CD4-positive, alpha-beta T cell (primary cell): ENCODE data around the gene ABCA6. TPM values are rescaled to one million over a fixed set of nuclear protein-coding genes. Genes with fewer than 3 reads are reported as not detected.

Experiments
- ATAC-seq: fragments of 200-7000 bp; cut with Tn5 transposase; one replicate; pipeline ENCODE4 v1.10.0; 2022; ENCODE audit warnings: mild to moderate bottlenecking; ENCODE audit not compliant: poor library complexity
- CTCF ChIA-PET: fragments of 350-600 bp; sonication (Branson Sonifier 250); formaldehyde crosslinking; loops from one replicate; lab custom pipeline; 2021; ENCODE audit warnings: antibody characterized with exemption, inconsistent platforms; lab: Charles Lee
- POLR2A ChIA-PET: fragments of 350-600 bp; sonication (Branson Sonifier 250); formaldehyde crosslinking; loops from one replicate; lab custom pipeline; 2021; ENCODE audit warnings: antibody characterized with exemption, inconsistent platforms; lab: Charles Lee
- DNase-seq, 14 experiments: peaks; one replicate each; pipeline ENCODE4 v3.0.0-alpha.2; 2013 to 2020; ENCODE audit warnings: mixed read lengths in 2 of 14
- H3K27ac ChIP-seq, 2 donors: one replicate each; pipeline versions ENCODE4 v1.5.1 to v1.7.0; 2013; ENCODE audit warnings: low read length in 2 of 2, low read depth in 1 of 2, mild to moderate bottlenecking in 1 of 2
- H3K27me3 ChIP-seq, 2 experiments: 1 replicate in 1 of 2; 2 replicates in 1 of 2; pipeline versions ENCODE4 v1.6.1 to v1.7.0; 2013; ENCODE audit warnings: low read length in 2 of 2, control low read depth in 1 of 2, mild to moderate bottlenecking in 1 of 2, moderate library complexity in 1 of 2; ENCODE audit not compliant: insufficient read depth in 2 of 2, control insufficient read depth in 1 of 2
- H3K36me3 ChIP-seq: one replicate; pipeline ENCODE4 v1.6.1; 2013; ENCODE audit warnings: low read length, control low read depth; ENCODE audit not compliant: insufficient read depth
- H3K4me1 ChIP-seq: one replicate; pipeline ENCODE4 v1.6.1; 2013; ENCODE audit warnings: low read length, control low read depth; ENCODE audit not compliant: insufficient read depth
- H3K4me3 ChIP-seq: one replicate; pipeline ENCODE4 v1.5.1; 2013; ENCODE audit warnings: mild to moderate bottlenecking, low read length, moderate library complexity
- H3K9me3 ChIP-seq, 2 experiments: 1 replicate in 1 of 2; 2 replicates in 1 of 2; pipeline versions ENCODE4 v1.6.1 to v1.7.0; 2013; ENCODE audit warnings: low read length in 2 of 2, mild to moderate bottlenecking in 2 of 2, control low read depth in 1 of 2, moderate library complexity in 1 of 2; ENCODE audit not compliant: control insufficient read depth in 1 of 2, insufficient read depth in 1 of 2
- H3K27ac Mint-ChIP-seq: one replicate; pipeline ENCODE4 v1.8.0; 2020; ENCODE audit warnings: mixed read lengths
- H3K27me3 Mint-ChIP-seq: one replicate; pipeline ENCODE4 v1.8.0; 2021; ENCODE audit warnings: mixed read lengths
- H3K36me3 Mint-ChIP-seq: one replicate; pipeline ENCODE4 v1.8.0; 2021; ENCODE audit warnings: low read depth, mixed read lengths
- H3K4me1 Mint-ChIP-seq: one replicate; pipeline ENCODE4 v1.8.0; 2021; ENCODE audit warnings: low read depth, mixed read lengths
- H3K4me3 Mint-ChIP-seq: one replicate; pipeline ENCODE4 v1.8.0; 2020; ENCODE audit warnings: mild to moderate bottlenecking, mixed read lengths
- H3K9me3 Mint-ChIP-seq: one replicate; pipeline ENCODE4 v1.8.0; 2020; ENCODE audit warnings: mixed read lengths
- intact Hi-C, 2 experiments: fragments of 100-400 bp; cut with DNase I in 1 of 2; cut with micrococcal nuclease in 1 of 2; formaldehyde crosslinking; loops; one replicate each; pipeline versions ENCODE4 v1.15.1 to v1.9.0; 2023 to 2025; cut with DNase I, micrococcal nuclease
- polyA plus RNA-seq, 2 donors: library from polyadenylated mRNA; unstranded; fragments of 120-200 nt; gene quantifications; one replicate each; pipeline ENCODE4 v1.2.1, GENCODE V29; 2013
- total RNA-seq, 174 experiments: library from RNA in 2 of 174; stranded (reverse) in 2 of 174; gene quantifications; one replicate each; pipeline ENCODE4 v1.2.3 and lab custom pipeline; 2021 to 2026
- TF ChIP-seq, protein P1 (sequence below): fragments of 200-600 bp; IDR thresholded peaks from one replicate; pipeline ENCODE4 v1.8.0; 2022; ENCODE audit warnings: antibody characterized with exemption, mild to moderate bottlenecking

ABCA6 gene, protein sequence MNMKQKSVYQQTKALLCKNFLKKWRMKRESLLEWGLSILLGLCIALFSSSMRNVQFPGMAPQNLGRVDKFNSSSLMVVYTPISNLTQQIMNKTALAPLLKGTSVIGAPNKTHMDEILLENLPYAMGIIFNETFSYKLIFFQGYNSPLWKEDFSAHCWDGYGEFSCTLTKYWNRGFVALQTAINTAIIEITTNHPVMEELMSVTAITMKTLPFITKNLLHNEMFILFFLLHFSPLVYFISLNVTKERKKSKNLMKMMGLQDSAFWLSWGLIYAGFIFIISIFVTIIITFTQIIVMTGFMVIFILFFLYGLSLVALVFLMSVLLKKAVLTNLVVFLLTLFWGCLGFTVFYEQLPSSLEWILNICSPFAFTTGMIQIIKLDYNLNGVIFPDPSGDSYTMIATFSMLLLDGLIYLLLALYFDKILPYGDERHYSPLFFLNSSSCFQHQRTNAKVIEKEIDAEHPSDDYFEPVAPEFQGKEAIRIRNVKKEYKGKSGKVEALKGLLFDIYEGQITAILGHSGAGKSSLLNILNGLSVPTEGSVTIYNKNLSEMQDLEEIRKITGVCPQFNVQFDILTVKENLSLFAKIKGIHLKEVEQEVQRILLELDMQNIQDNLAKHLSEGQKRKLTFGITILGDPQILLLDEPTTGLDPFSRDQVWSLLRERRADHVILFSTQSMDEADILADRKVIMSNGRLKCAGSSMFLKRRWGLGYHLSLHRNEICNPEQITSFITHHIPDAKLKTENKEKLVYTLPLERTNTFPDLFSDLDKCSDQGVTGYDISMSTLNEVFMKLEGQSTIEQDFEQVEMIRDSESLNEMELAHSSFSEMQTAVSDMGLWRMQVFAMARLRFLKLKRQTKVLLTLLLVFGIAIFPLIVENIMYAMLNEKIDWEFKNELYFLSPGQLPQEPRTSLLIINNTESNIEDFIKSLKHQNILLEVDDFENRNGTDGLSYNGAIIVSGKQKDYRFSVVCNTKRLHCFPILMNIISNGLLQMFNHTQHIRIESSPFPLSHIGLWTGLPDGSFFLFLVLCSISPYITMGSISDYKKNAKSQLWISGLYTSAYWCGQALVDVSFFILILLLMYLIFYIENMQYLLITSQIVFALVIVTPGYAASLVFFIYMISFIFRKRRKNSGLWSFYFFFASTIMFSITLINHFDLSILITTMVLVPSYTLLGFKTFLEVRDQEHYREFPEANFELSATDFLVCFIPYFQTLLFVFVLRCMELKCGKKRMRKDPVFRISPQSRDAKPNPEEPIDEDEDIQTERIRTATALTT (N-terminal part only)
- total RNA-seq (under 1 TPM; 0.22 to 0.25 TPM), total RNA-seq (lab: John Stamatoyannopoulos, UW) (0 to 2.8 (median 0.43) reads per million in 172 experiments)
- 0.24 TPM for polyA plus RNA-seq (2013, experiment 1 of 2)
- 0.48 TPM for polyA plus RNA-seq (2013, experiment 2 of 2)

DNA sequence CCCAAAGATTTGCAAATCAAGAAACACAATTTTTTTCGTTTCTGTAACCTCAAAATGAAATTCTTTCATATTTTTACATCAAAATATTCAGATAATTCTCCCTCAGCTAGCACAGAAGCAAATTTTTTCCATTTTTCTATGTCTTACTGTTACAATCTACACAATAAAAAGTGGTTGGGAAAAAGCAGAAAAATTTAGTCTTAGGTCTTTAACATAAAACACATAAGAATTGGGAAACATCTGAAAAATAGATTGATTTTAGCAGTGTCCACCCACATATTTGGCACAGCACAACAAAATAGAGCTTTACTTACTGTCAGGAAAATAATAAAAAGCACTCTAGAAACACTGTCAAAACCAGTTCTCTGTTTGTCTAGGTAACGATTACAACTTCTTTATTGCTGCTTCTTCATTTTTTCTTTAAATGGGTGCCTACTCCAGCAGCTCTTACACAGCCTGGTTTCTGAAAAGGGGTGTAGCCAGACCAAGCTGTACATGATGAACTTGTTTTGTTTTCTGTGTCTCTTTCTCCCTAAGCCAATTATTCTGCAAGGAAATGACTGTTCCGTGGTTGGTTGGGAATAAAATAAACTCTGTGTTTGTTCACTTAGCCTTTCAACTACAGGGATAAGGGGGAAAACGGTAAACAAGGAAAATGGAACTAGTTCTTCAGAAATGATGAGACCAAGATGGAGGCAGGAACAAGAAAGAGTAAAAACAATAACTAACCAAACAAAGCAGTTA is at the start of gene ABCA6:
Gene ABCA6 (minus strand): TSS at position 465 of the 744 bp plus-strand sequence. CDS start 1,192 bp downstream, outside the sequence.
- H3K27me3 ChIP-seq, result no peaks in the 10 kb centered on the region
- H3K9me3 ChIP-seq, result no peaks in the 10 kb centered on the region
- no peak within 1 kb of the TSS for H3K27ac ChIP-seq
- H3K36me3 ChIP-seq, result no peaks in the 10 kb centered on the region
- intact Hi-C loops, result no loop called here
- ATAC-seq, result no peak
- H3K27ac Mint-ChIP-seq, result no peak within 1 kb of the TSS
- H3K4me3 ChIP-seq, result no peak within 1 kb of the TSS
- CTCF ChIA-PET, result no interaction called here
- H3K4me1 Mint-ChIP-seq, result no peaks in the 10 kb centered on the region
- no peak for DNase-seq
- TF ChIP-seq, protein P1, sequence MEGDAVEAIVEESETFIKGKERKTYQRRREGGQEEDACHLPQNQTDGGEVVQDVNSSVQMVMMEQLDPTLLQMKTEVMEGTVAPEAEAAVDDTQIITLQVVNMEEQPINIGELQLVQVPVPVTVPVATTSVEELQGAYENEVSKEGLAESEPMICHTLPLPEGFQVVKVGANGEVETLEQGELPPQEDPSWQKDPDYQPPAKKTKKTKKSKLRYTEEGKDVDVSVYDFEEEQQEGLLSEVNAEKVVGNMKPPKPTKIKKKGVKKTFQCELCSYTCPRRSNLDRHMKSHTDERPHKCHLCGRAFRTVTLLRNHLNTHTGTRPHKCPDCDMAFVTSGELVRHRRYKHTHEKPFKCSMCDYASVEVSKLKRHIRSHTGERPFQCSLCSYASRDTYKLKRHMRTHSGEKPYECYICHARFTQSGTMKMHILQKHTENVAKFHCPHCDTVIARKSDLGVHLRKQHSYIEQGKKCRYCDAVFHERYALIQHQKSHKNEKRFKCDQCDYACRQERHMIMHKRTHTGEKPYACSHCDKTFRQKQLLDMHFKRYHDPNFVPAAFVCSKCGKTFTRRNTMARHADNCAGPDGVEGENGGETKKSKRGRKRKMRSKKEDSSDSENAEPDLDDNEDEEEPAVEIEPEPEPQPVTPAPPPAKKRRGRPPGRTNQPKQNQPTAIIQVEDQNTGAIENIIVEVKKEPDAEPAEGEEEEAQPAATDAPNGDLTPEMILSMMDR, result no peak
- POLR2A ChIA-PET, result no interaction called here
- no peaks in the 10 kb centered on the region for H3K27me3 Mint-ChIP-seq
- H3K4me1 ChIP-seq, result no peaks in the 10 kb centered on the region
- no peak within 1 kb of the TSS for H3K4me3 Mint-ChIP-seq
- no peaks in the 10 kb centered on the region for H3K36me3 Mint-ChIP-seq
- H3K9me3 Mint-ChIP-seq, result peaks cover 4% of the 10 kb centered on the region

DNA sequence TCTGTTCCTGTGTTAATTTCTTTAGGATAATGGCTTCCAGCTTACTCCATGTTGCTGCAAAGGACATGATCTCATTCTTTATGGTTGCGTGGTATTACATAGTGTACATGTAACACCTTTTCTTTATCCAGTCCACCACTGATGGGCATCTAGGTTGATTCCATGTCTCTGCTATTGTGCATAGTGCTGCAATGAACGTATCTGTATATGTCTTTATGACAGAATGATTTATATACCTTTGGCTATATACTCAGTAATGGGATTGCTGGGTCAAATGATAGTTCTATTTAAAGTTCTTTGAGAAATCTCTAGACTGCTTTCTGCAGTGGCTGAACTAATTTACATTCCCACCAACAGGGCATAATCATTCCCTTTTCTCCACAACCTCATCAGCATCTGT is 47.1 kb upstream of the ABCA6 start:
- H3K27me3 Mint-ChIP-seq, result no peaks in the 10 kb centered on the region
- TF ChIP-seq, protein P1, result no peak
- DNase-seq (no peak), ATAC-seq (no peak)
- no peaks in the 10 kb centered on the region for H3K9me3 Mint-ChIP-seq
- H3K27me3 ChIP-seq, result no peaks in the 10 kb centered on the region
- no peaks in the 10 kb centered on the region for H3K9me3 ChIP-seq
- H3K27ac ChIP-seq, result no peak overlapping the region
- POLR2A ChIA-PET, result no interaction called here
- intact Hi-C loops, result no loop called here
- H3K4me3 Mint-ChIP-seq, result no peak overlapping the region
- no peaks in the 10 kb centered on the region for H3K36me3 ChIP-seq
- H3K4me3 ChIP-seq, result no peak overlapping the region
- no peaks in the 10 kb centered on the region for H3K4me1 ChIP-seq
- no peaks in the 10 kb centered on the region for H3K36me3 Mint-ChIP-seq
- no peak overlapping the region for H3K27ac Mint-ChIP-seq
- CTCF ChIA-PET, result no interaction called here
- H3K4me1 Mint-ChIP-seq, result no peaks in the 10 kb centered on the region
